Spleen (tissue), 11 donors: ENCODE measurements around the gene SMARCD3. TPM values are rescaled to one million over a fixed set of nuclear protein-coding genes. Genes with fewer than 3 reads are reported as not detected.

Experiments
- DNase-seq: peaks from one replicate; pipeline ENCODE4 v3.0.0-alpha.2; 2020
- H3K27ac ChIP-seq, 8 donors: fragments of 200-600 bp; sonication (generic) in 7 of 8; 1 replicate in 4 of 8; 2 replicates in 4 of 8; pipeline versions ENCODE4 v1.5.0 to v1.8.0; 2016 to 2021; ENCODE audit warnings: inconsistent platforms in 4 of 8, mild to moderate bottlenecking in 4 of 8, moderate library complexity in 1 of 8
- H3K27me3 ChIP-seq, 7 donors: fragments of 200-600 bp; sonication (generic) in 6 of 7; replicated peaks in 1 of 7; 1 replicate in 4 of 7; 2 replicates in 3 of 7; pipeline versions ENCODE4 v1.5.0 to v1.8.0; 2016 to 2021; ENCODE audit warnings: inconsistent platforms in 3 of 7, mild to moderate bottlenecking in 1 of 7
- H3K36me3 ChIP-seq, 6 donors: fragments of 200-600 bp; sonication (generic) in 5 of 6; 1 replicate in 4 of 6; 2 replicates in 2 of 6; pipeline versions ENCODE4 v1.5.0 to v1.8.0; 2016 to 2021; ENCODE audit warnings: inconsistent platforms in 2 of 6
- H3K4me1 ChIP-seq, 6 donors: fragments of 200-600 bp; sonication (generic) in 5 of 6; 1 replicate in 3 of 6; 2 replicates in 3 of 6; pipeline versions ENCODE4 v1.5.0 to v1.8.0; 2016 to 2021; ENCODE audit warnings: inconsistent platforms in 3 of 6
- H3K4me3 ChIP-seq, 8 donors: fragments of 200-600 bp; sonication (generic) in 7 of 8; 1 replicate in 4 of 8; 2 replicates in 4 of 8; pipeline versions ENCODE4 v1.5.0 to v1.8.0; 2016 to 2021; ENCODE audit warnings: inconsistent platforms in 4 of 8, mild to moderate bottlenecking in 4 of 8, moderate library complexity in 2 of 8
- H3K9me3 ChIP-seq, 8 donors: fragments of 200-600 bp; sonication (generic) in 7 of 8; 1 replicate in 4 of 8; 2 replicates in 4 of 8; pipeline versions ENCODE4 v1.5.0 to v1.8.0; 2016 to 2021; ENCODE audit warnings: inconsistent platforms in 4 of 8
- POLR2A ChIP-seq, 3 donors: fragments of 450-650 bp; IDR thresholded peaks; one replicate each; pipeline ENCODE4 v1.5.1; 2017; ENCODE audit warnings: antibody characterized with exemption in 3 of 3, mild to moderate bottlenecking in 1 of 3
- POLR2AphosphoS5 ChIP-seq, 3 donors: sonication (generic); formaldehyde crosslinking; IDR thresholded peaks; one replicate each; pipeline ENCODE4 v1.5.1; 2017; ENCODE audit warnings: antibody characterized with exemption in 3 of 3
- WGBS, 5 donors: extraction: QIAGEN DNeasy Blood & Tissue Kit in 3 of 5; methylation state at CpG; one replicate each; pipeline versions ENCODE4 v1.1.5 to v1.1.7; 2013 to 2018; 5-methylcytosine and 5-hydroxymethylcytosine counted together
- intact Hi-C: fragments of 100-400 bp; cut with DNase I; formaldehyde crosslinking; loops from one replicate; pipeline ENCODE4 v1.15.0; 2023; ENCODE audit warnings: low total_unique reads
- polyA plus RNA-seq, 3 donors: library from polyadenylated mRNA; stranded (reverse); fragments of 200-250 nt; gene quantifications; one replicate each; pipeline ENCODE4 v1.2.1, GENCODE V29; 2013
- total RNA-seq, 7 donors: library from RNA; depleted of rRNA in 3 of 7; stranded (reverse); fragments of >200 nt in 3 of 7; fragmentation: NEBNext Ultra II Directional in 4 of 7; extraction: Animal tissue kit (Norgen Biotek cat#: 25700) in 4 of 7; gene quantifications; one replicate each; pipeline versions ENCODE4 v1.1.0 to v1.2.1, GENCODE V29; 2016 to 2021
- TF ChIP-seq, protein P1 (sequence below), 11 experiments: fragments of 200-600 bp in 7 of 11; fragments of 450-650 bp in 4 of 11; sonication (generic) in 4 of 11; IDR thresholded peaks in 8 of 11; conservative IDR thresholded peaks in 3 of 11; 1 replicate in 7 of 11; 2 replicates in 4 of 11; pipeline versions ENCODE4 v1.4.0 to v1.8.0; 2016 to 2021; ENCODE audit warnings: antibody characterized with exemption in 11 of 11, inconsistent platforms in 4 of 11, mild to moderate bottlenecking in 1 of 11
- donor health status: healthy with polysubstance abuse.
- donor health status: DM: no; HTN: no; CAD: no; lungs with moderate emphysema.
- donor health status: DM: no; HTN: no; CAD: no.
- donor health status: Bipolar disorder and iron deficiency.
- donor health status: healthy.
- donor health status: DM: no; HTN: no; CAD: no.
- donor health status: DM: yes; HTN: yes; CAD: no.

SMARCD3 gene
- total and polyA plus RNA-seq, 10 donors, result 8.8 to 40.2 (median 16.5) TPM

- TF ChIP-seq POLR2AphosphoS5 (IDR thresholded peaks at IDR 0.05), result no peak
- TF ChIP-seq POLR2A (IDR thresholded peaks at IDR 0.05), result no peak
- TF ChIP-seq, protein P1, sequence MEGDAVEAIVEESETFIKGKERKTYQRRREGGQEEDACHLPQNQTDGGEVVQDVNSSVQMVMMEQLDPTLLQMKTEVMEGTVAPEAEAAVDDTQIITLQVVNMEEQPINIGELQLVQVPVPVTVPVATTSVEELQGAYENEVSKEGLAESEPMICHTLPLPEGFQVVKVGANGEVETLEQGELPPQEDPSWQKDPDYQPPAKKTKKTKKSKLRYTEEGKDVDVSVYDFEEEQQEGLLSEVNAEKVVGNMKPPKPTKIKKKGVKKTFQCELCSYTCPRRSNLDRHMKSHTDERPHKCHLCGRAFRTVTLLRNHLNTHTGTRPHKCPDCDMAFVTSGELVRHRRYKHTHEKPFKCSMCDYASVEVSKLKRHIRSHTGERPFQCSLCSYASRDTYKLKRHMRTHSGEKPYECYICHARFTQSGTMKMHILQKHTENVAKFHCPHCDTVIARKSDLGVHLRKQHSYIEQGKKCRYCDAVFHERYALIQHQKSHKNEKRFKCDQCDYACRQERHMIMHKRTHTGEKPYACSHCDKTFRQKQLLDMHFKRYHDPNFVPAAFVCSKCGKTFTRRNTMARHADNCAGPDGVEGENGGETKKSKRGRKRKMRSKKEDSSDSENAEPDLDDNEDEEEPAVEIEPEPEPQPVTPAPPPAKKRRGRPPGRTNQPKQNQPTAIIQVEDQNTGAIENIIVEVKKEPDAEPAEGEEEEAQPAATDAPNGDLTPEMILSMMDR (IDR thresholded peaks at IDR 0.05 in 8 of 11, conservative IDR thresholded peaks at IDR 0.05 in 3 of 11), result no peak
- no peak for DNase-seq
- Histone ChIP-seq H3K4me1 (no peaks in the 10 kb centered on the region), H3K27ac (no peak overlapping the region), H3K27me3 (peaks cover 0 to 32% (median 3%) of the 10 kb centered on the region in 7 donors), H3K4me3 (no peak overlapping the region), H3K36me3 (no peaks in the 10 kb centered on the region), H3K9me3 (no peaks in the 10 kb centered on the region)
- 44 to 64% (median 47%) methylated on average over 16 to 19 of the region's 19 CpGs for WGBS, 5 donors
- intact Hi-C loops, result no loop called here
These were observed 52.7 kb downstream of the SMARCD3 start for GRCh38 chr7:151195616-151196450.

DNA sequence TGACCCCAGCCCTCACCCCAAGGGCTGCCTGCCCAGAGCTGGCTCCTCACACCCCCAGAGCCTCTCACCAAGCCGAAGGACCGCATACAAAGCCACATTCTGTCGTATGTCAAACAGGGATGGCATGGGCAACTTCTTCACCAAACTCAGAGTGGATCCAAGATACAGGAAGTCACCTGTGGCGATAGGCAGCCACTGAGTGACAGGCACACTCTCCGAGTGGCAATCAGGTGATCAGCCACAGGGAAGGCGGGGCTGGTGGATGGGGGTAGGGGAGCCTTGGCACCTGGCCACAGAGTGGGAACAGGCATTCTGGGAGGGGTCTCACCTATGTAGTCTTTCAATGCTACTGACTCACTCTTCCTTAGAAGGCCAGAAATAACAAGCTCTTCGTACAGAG is 54.3 kb downstream of the SMARCD3 start:
- intact Hi-C loops, result no loop called here
- Histone ChIP-seq H3K27ac (no peak overlapping the region), H3K36me3 (no peaks in the 10 kb centered on the region), H3K27me3 (peaks cover 0 to 28% (median 3%) of the 10 kb centered on the region in 7 donors), H3K4me3 (no peak overlapping the region), H3K9me3 (no peaks in the 10 kb centered on the region), H3K4me1 (no peaks in the 10 kb centered on the region)
- TF ChIP-seq, protein P1 (IDR thresholded peaks at IDR 0.05 in 8 of 11, conservative IDR thresholded peaks at IDR 0.05 in 3 of 11), result no peak
- TF ChIP-seq POLR2AphosphoS5 (IDR thresholded peaks at IDR 0.05) (no peak), POLR2A (IDR thresholded peaks at IDR 0.05) (no peak)
- 43 to 69% (median 63%) methylated on average over 3 to 7 of the region's 7 CpGs for WGBS, 5 donors
- no peak for DNase-seq

GRCh38 chr7:151193203-151193978 is 55.1 kb downstream of the SMARCD3 start:
- no peaks in the 10 kb centered on the region for H3K9me3 ChIP-seq
- TF ChIP-seq, protein P1 (IDR thresholded peaks at IDR 0.05 in 8 of 11, conservative IDR thresholded peaks at IDR 0.05 in 3 of 11), result no peak
- no peak for TF ChIP-seq POLR2A (IDR thresholded peaks at IDR 0.05)
- no peak for TF ChIP-seq POLR2AphosphoS5 (IDR thresholded peaks at IDR 0.05)
- H3K4me1 ChIP-seq, result no peaks in the 10 kb centered on the region
- H3K36me3 ChIP-seq, result no peaks in the 10 kb centered on the region
- intact Hi-C loops, result no loop called here
- no peak for DNase-seq
- 87 to 95% (median 90%) methylated on average over 14 of the region's 14 CpGs for WGBS, 5 donors
- no peak overlapping the region for H3K4me3 ChIP-seq
- no peak overlapping the region for H3K27ac ChIP-seq
- H3K27me3 ChIP-seq, result peaks cover 0 to 26% (median 3%) of the 10 kb centered on the region in 7 donors
